HG03066 (cell line): ENCODE results near the gene SELENOF.

ENCODE experiments used
- ATAC-seq: cut with Tn5 transposase; IDR thresholded peaks from one replicate; pipeline ENCODE4 v1.9.1; 2021; ENCODE audit warnings: low read depth; ENCODE audit not compliant: unreplicated experiment

SELENOF gene

GRCh38 chr1:86860424-86860823 lies 53.5 kb downstream of the SELENOF start:
- ATAC-seq = no peak

- no peak for ATAC-seq
Observed at GRCh38 chr1:86860020-86860419, 53.9 kb downstream of the SELENOF start.

- no peak for ATAC-seq
Observed at GRCh38 chr1:86858524-86859261, 55.2 kb downstream of the SELENOF start.

- no peak for ATAC-seq
Observed at GRCh38 chr1:86856196-86856595, 57.7 kb downstream of the SELENOF start.

- ATAC-seq = no peak
Observed at GRCh38 chr1:86854352-86854751, 59.6 kb downstream of the SELENOF start.

GRCh38 chr1:86852782-86853408 lies 61.0 kb downstream of the SELENOF start:
- no peak for ATAC-seq

- ATAC-seq = no peak
Observed at GRCh38 chr1:86852289-86852688, 61.6 kb downstream of the SELENOF start.

GRCh38 chr1:86849756-86850155 lies 64.2 kb downstream of the SELENOF start:
- no peak for ATAC-seq

GRCh38 chr1:86848654-86849053 lies 65.3 kb downstream of the SELENOF start:
- no peak for ATAC-seq

- ATAC-seq = no peak
Observed at GRCh38 chr1:86846164-86846647, 67.7 kb downstream of the SELENOF start.

- ATAC-seq = no peak
Observed at GRCh38 chr1:86845514-86845913, 68.4 kb downstream of the SELENOF start.

- ATAC-seq = no peak
Observed at GRCh38 chr1:86841116-86841515, 72.8 kb downstream of the SELENOF start.

- no peak for ATAC-seq
Observed at GRCh38 chr1:86833461-86834215, 80.3 kb downstream of the SELENOF start.

GRCh38 chr1:86832433-86832832 lies 81.5 kb downstream of the SELENOF start:
- no peak for ATAC-seq

GRCh38 chr1:86829321-86829720 lies 84.6 kb downstream of the SELENOF start:
- ATAC-seq = no peak

GRCh38 chr1:86828024-86828423 lies 85.9 kb downstream of the SELENOF start:
- ATAC-seq = no peak

GRCh38 chr1:86826856-86827255 lies 87.1 kb downstream of the SELENOF start:
- no peak for ATAC-seq

GRCh38 chr1:86825319-86825718 lies 88.6 kb downstream of the SELENOF start:
- no peak for ATAC-seq

GRCh38 chr1:86823821-86824500 lies 90.0 kb downstream of the SELENOF start:
- ATAC-seq = no peak

GRCh38 chr1:86823386-86823785 lies 90.5 kb downstream of the SELENOF start:
- ATAC-seq = no peak

- no peak for ATAC-seq
Observed at GRCh38 chr1:86822459-86822858, 91.5 kb downstream of the SELENOF start.
